Esophagus muscularis mucosa (tissue), 3 donors: ENCODE results near the gene DNHD1.

ENCODE experiments used
- CTCF ChIP-seq, 3 experiments: fragments of 200-600 bp in 2 of 3; fragments of 450-650 bp in 1 of 3; sonication (generic) in 2 of 3; IDR thresholded peaks; one replicate each; pipeline ENCODE4 v1.5.1; 2017 to 2019; ENCODE audit warnings: antibody characterized with exemption in 3 of 3, mild to moderate bottlenecking in 2 of 3, moderate library complexity in 1 of 3
- POLR2A ChIP-seq: fragments of 450-650 bp; IDR thresholded peaks from one replicate; pipeline ENCODE4 v1.6.1; 2017; ENCODE audit warnings: antibody characterized with exemption, moderate library complexity, mild to moderate bottlenecking, low read depth

GRCh38 chr11:6538945-6539344 is 41.9 kb downstream of the DNHD1 start:
- TF ChIP-seq POLR2A (no peak), CTCF (IDR thresholded peaks at IDR 0.05) (no peak)
